MM.1S (cell line): Measurements from ENCODE around the gene CD300LB.
"Not testable (repeated sequence)": the region's sequence is repeated elsewhere in the genome, so short reads cannot be mapped to it uniquely, and the experiment has no call there.

Experiments
- DNase-seq: peaks from one replicate; pipeline ENCODE4 v3.0.0-alpha.2; 2015
- H2AFZ ChIP-seq: fragments of 300-600 bp; sonication (generic); 2 replicates; pipeline ENCODE4 v1.6.0; 2016; ENCODE audit warnings: antibody characterized with exemption, low read length
- H3F3A ChIP-seq: fragments of 300-600 bp; sonication (generic); 2 replicates; pipeline ENCODE4 v1.6.1; 2016; ENCODE audit warnings: mild to moderate bottlenecking, antibody characterized with exemption, low read length, moderate library complexity, mixed read lengths; ENCODE audit not compliant: insufficient read depth
- H3K27ac ChIP-seq: fragments of 300-600 bp; sonication (generic); 2 replicates; pipeline ENCODE4 v1.5.1; 2016; ENCODE audit warnings: mild to moderate bottlenecking, low read length
- H3K27me3 ChIP-seq: fragments of 300-600 bp; sonication (generic); replicated peaks from 2 replicates; pipeline ENCODE4 v1.6.0; 2016; ENCODE audit warnings: low read length; ENCODE audit not compliant: insufficient read depth
- H3K36me3 ChIP-seq: fragments of 300-600 bp; sonication (generic); replicated peaks from 2 replicates; pipeline ENCODE4 v1.6.1; 2016; ENCODE audit warnings: mild to moderate bottlenecking, low read length, mixed read lengths; ENCODE audit not compliant: insufficient read depth
- H3K4me1 ChIP-seq: fragments of 300-600 bp; sonication (generic); 2 replicates; pipeline ENCODE4 v1.6.1; 2016; ENCODE audit warnings: low read length, mixed read lengths
- H3K4me2 ChIP-seq: fragments of 300-600 bp; sonication (generic); 2 replicates; pipeline ENCODE4 v1.6.0; 2016; ENCODE audit warnings: low read depth, low read length
- H3K4me3 ChIP-seq: fragments of 300-600 bp; sonication (generic); 2 replicates; pipeline ENCODE4 v1.5.1; 2016; ENCODE audit warnings: low read length, mixed read lengths
- H3K79me2 ChIP-seq: fragments of 300-600 bp; sonication (generic); 2 replicates; pipeline ENCODE4 v1.6.1; 2016; ENCODE audit warnings: mixed run types, low read length, mixed read lengths
- H3K9ac ChIP-seq: fragments of 300-600 bp; sonication (generic); 2 replicates; pipeline ENCODE4 v1.6.1; 2016; ENCODE audit warnings: low read length, mixed read lengths
- H3K9me2 ChIP-seq: fragments of 300-600 bp; sonication (generic); replicated peaks from 2 replicates; pipeline ENCODE4 v1.6.1; 2016; ENCODE audit warnings: mild to moderate bottlenecking, low read length, mixed read lengths; ENCODE audit not compliant: insufficient read depth
- H3K9me3 ChIP-seq: fragments of 300-600 bp; sonication (generic); replicated peaks from 2 replicates; pipeline ENCODE4 v1.6.1; 2016; ENCODE audit warnings: mild to moderate bottlenecking, low read length, mixed read lengths; ENCODE audit not compliant: insufficient read depth
- H4K20me1 ChIP-seq: fragments of 300-600 bp; sonication (generic); 2 replicates; pipeline ENCODE4 v1.6.1; 2016; ENCODE audit warnings: mild to moderate bottlenecking, low read length, moderate library complexity, mixed read lengths; ENCODE audit not compliant: insufficient read depth
- CTCF ChIP-seq: fragments of 300-600 bp; sonication (generic); IDR thresholded peaks from 2 replicates; pipeline ENCODE4 v1.5.1; 2016; ENCODE audit warnings: antibody characterized with exemption, low read length, mixed read lengths
- EZH2 ChIP-seq: fragments of 300-600 bp; sonication (generic); optimal IDR thresholded peaks from 2 replicates; pipeline ENCODE3; 2017; ENCODE audit warnings: low read depth, mild to moderate bottlenecking, antibody characterized with exemption, low read length, mixed read lengths
- EZH2phosphoT487 ChIP-seq: fragments of 300-600 bp; sonication (generic); IDR thresholded peaks from 2 replicates; pipeline ENCODE4 v1.6.1; 2018; ENCODE audit warnings: antibody characterized with exemption, low read length

The CD300LB gene

GRCh38 chr17:74508156-74508555, 23.1 kb downstream of the CD300LB start:
- Histone ChIP-seq H3K4me2 (no peak overlapping the region), H3K27ac (no peak overlapping the region), H3K4me3 (no peak overlapping the region), H3K9me3 (no peaks in the 10 kb centered on the region), H3K36me3 (no peaks in the 10 kb centered on the region), H3K9ac (no peak overlapping the region), H4K20me1 (no peaks in the 10 kb centered on the region), H3K79me2 (no peaks in the 10 kb centered on the region), H3K9me2 (no peaks in the 10 kb centered on the region), H2AFZ (no peak overlapping the region), H3F3A (no peaks in the 10 kb centered on the region), H3K27me3 (peaks cover 84% of the 10 kb centered on the region), H3K4me1 (no peaks in the 10 kb centered on the region)
- DNase-seq: no peak
- TF ChIP-seq CTCF (no peak), EZH2 (no peak), EZH2phosphoT487 (no peak)

- H2AFZ ChIP-seq, H3K9me2 ChIP-seq, H3K9me3 ChIP-seq, H3K36me3 ChIP-seq, H3K4me2 ChIP-seq, H3F3A ChIP-seq, H3K79me2 ChIP-seq, DNase-seq, H3K4me1 ChIP-seq, H3K4me3 ChIP-seq, H3K27ac ChIP-seq, H4K20me1 ChIP-seq, H3K9ac ChIP-seq: not testable (repeated sequence)
- peaks cover 79% of the 10 kb centered on the region for H3K27me3 ChIP-seq
Measured at GRCh38 chr17:74503949-74504348, 27.3 kb downstream of the CD300LB start.

GRCh38 chr17:74502861-74503260, 28.4 kb downstream of the CD300LB start:
- no peak for DNase-seq
- Histone ChIP-seq H3K79me2 (no peaks in the 10 kb centered on the region), H3K27ac (no peak overlapping the region), H3F3A (no peaks in the 10 kb centered on the region), H3K4me3 (no peak overlapping the region), H3K4me1 (no peaks in the 10 kb centered on the region), H3K9me3 (no peaks in the 10 kb centered on the region), H3K27me3 (peaks cover 75% of the 10 kb centered on the region), H3K36me3 (no peaks in the 10 kb centered on the region), H3K9me2 (no peaks in the 10 kb centered on the region), H3K4me2 (no peak overlapping the region), H3K9ac (no peak overlapping the region), H2AFZ (no peak overlapping the region), H4K20me1 (no peaks in the 10 kb centered on the region)
- no peak for TF ChIP-seq EZH2
- no peak for TF ChIP-seq CTCF
- TF ChIP-seq EZH2phosphoT487: no peak

- no peak overlapping the region for H2AFZ ChIP-seq
- no peak overlapping the region for H3K27ac ChIP-seq
- no peak overlapping the region for H3K4me2 ChIP-seq
- H3K9ac ChIP-seq: no peak overlapping the region
- no peaks in the 10 kb centered on the region for H4K20me1 ChIP-seq
- H3K79me2 ChIP-seq: no peaks in the 10 kb centered on the region
- no peaks in the 10 kb centered on the region for H3K36me3 ChIP-seq
- no peaks in the 10 kb centered on the region for H3F3A ChIP-seq
- H3K9me2 ChIP-seq: no peaks in the 10 kb centered on the region
- H3K4me1 ChIP-seq: no peaks in the 10 kb centered on the region
- TF ChIP-seq EZH2 (no peak), EZH2phosphoT487 (no peak), CTCF (no peak)
- no peaks in the 10 kb centered on the region for H3K9me3 ChIP-seq
- H3K27me3 ChIP-seq: peaks cover 67% of the 10 kb centered on the region
- H3K4me3 ChIP-seq: no peak overlapping the region
- DNase-seq: no peak
Measured at GRCh38 chr17:74499992-74500391, 31.3 kb downstream of the CD300LB start.
